B cell (primary cell): Measurements from ENCODE around the gene ASTN1. TPM values are rescaled to one million over a fixed set of nuclear protein-coding genes. Genes with fewer than 3 reads are reported as not detected.

ENCODE experiments used
- ATAC-seq: fragments of 200-7000 bp; cut with Tn5 transposase; one replicate; pipeline ENCODE4 v1.10.0; 2021; ENCODE audit warnings: low read depth, mild to moderate bottlenecking, moderate number of reproducible peaks, moderate library complexity
- CTCF ChIA-PET: fragments of 350-600 bp; sonication (Branson Sonifier 250); formaldehyde crosslinking; loops from one replicate; lab custom pipeline; 2021; ENCODE audit warnings: antibody characterized with exemption, inconsistent platforms; lab: Charles Lee
- POLR2A ChIA-PET: fragments of 350-600 bp; sonication (Branson Sonifier 250); formaldehyde crosslinking; loops from one replicate; lab custom pipeline; 2021; ENCODE audit warnings: antibody characterized with exemption; lab: Charles Lee
- DNase-seq: peaks from one replicate; pipeline ENCODE4 v3.0.0; 2013
- H2AFZ ChIP-seq: 2 replicates; pipeline ENCODE4 v1.6.1; 2012; ENCODE audit warnings: mild to moderate bottlenecking, low read depth, low read length; ENCODE audit not compliant: insufficient read depth, poor library complexity, severe bottlenecking
- H3K27ac ChIP-seq, 2 donors: 1 replicate in 1 of 2; 2 replicates in 1 of 2; pipeline ENCODE4 v1.5.1; 2012 to 2013; ENCODE audit warnings: low read length in 2 of 2, mild to moderate bottlenecking in 2 of 2, moderate library complexity in 1 of 2
- H3K27me3 ChIP-seq, 4 experiments: fragments of 200-600 bp in 1 of 4; sonication (generic) in 1 of 4; replicated peaks in 1 of 4; 1 replicate in 2 of 4; 2 replicates in 2 of 4; pipeline versions ENCODE4 v1.6.1 to v1.7.0; 2013 to 2016; ENCODE audit warnings: low read length in 3 of 4, mild to moderate bottlenecking in 2 of 4, mixed read lengths in 1 of 4, moderate library complexity in 1 of 4; ENCODE audit not compliant: insufficient read depth in 4 of 4, control insufficient read depth in 3 of 4; ENCODE audit errors: control extremely low read depth in 1 of 4
- H3K36me3 ChIP-seq, 2 experiments: replicated peaks in 1 of 2; 1 replicate in 1 of 2; 2 replicates in 1 of 2; pipeline versions ENCODE4 v1.6.1 to v1.7.1; 2013; ENCODE audit warnings: low read length in 1 of 2; ENCODE audit not compliant: insufficient read depth in 2 of 2, control insufficient read depth in 1 of 2; ENCODE audit errors: control extremely low read depth in 1 of 2, extremely low read depth in 1 of 2
- H3K4me1 ChIP-seq, 2 donors: fragments of 200-600 bp in 1 of 2; sonication (generic) in 1 of 2; 1 replicate in 1 of 2; 2 replicates in 1 of 2; pipeline versions ENCODE4 v1.5.1 to v1.6.1; 2013 to 2017; ENCODE audit warnings: low read length in 2 of 2; ENCODE audit not compliant: control insufficient read depth in 2 of 2, insufficient read depth in 2 of 2
- H3K4me2 ChIP-seq: replicated peaks from 2 replicates; pipeline ENCODE3; 2012; ENCODE audit warnings: mild to moderate bottlenecking, low read depth, low read length; ENCODE audit not compliant: poor library complexity, severe bottlenecking
- H3K4me3 ChIP-seq, 5 experiments: fragments of 200-600 bp in 1 of 5; sonication (generic) in 1 of 5; 1 replicate in 3 of 5; 2 replicates in 2 of 5; pipeline versions ENCODE4 v1.5.1 to v1.7.0; 2011 to 2016; ENCODE audit warnings: low read length in 4 of 5, mild to moderate bottlenecking in 4 of 5, low read depth in 2 of 5, control low read depth in 1 of 5, moderate library complexity in 1 of 5; ENCODE audit not compliant: insufficient read depth in 1 of 5; ENCODE audit errors: control extremely low read depth in 1 of 5, extremely low read depth in 1 of 5
- H3K79me2 ChIP-seq: fragments of 200-600 bp; sonication (generic); one replicate; pipeline ENCODE4 v1.6.0; 2016; ENCODE audit warnings: low read length; ENCODE audit not compliant: control insufficient read depth, insufficient read depth
- H3K9ac ChIP-seq: fragments of 200-600 bp; sonication (generic); 2 replicates; pipeline ENCODE4 v1.6.1; 2017; ENCODE audit warnings: mild to moderate bottlenecking, low read length, moderate library complexity
- H3K9me3 ChIP-seq, 3 donors: one replicate each; pipeline versions ENCODE4 v1.6.1 to v1.7.1; 2013; ENCODE audit warnings: low read length in 2 of 3; ENCODE audit not compliant: control insufficient read depth in 2 of 3, insufficient read depth in 1 of 3; ENCODE audit errors: control extremely low read depth in 1 of 3
- H4K20me1 ChIP-seq: 2 replicates; pipeline ENCODE4 v1.6.0; 2012; ENCODE audit warnings: mild to moderate bottlenecking, low read length; ENCODE audit not compliant: insufficient read depth, control insufficient read depth, poor library complexity, severe bottlenecking
- H3K27ac Mint-ChIP-seq: one replicate; pipeline ENCODE4 v1.8.0; 2021; ENCODE audit warnings: mixed read lengths
- H3K27me3 Mint-ChIP-seq: one replicate; pipeline ENCODE4 v1.8.0; 2021; ENCODE audit warnings: mixed read lengths
- H3K4me1 Mint-ChIP-seq: one replicate; pipeline ENCODE4 v1.8.0; 2021; ENCODE audit warnings: mixed read lengths
- H3K4me3 Mint-ChIP-seq: one replicate; pipeline ENCODE4 v1.8.0; 2021; ENCODE audit warnings: mixed read lengths
- H3K9me3 Mint-ChIP-seq: one replicate; pipeline ENCODE4 v1.8.0; 2022; ENCODE audit warnings: mixed read lengths; ENCODE audit not compliant: insufficient read depth
- EZH2 ChIP-seq: IDR thresholded peaks from 2 replicates; pipeline ENCODE4 v1.6.1; 2012; ENCODE audit warnings: borderline replicate concordance, low read depth, mild to moderate bottlenecking, moderate library complexity, low read length; ENCODE audit not compliant: insufficient read depth, poor library complexity, severe bottlenecking
- WGBS: methylation state at CpG from one replicate; pipeline ENCODE4 v1.1.5; 2013; ENCODE audit warnings: missing lambda C conversion rate; ENCODE audit not compliant: insufficient coverage; 5-methylcytosine and 5-hydroxymethylcytosine counted together
- intact Hi-C: fragments of 100-400 bp; cut with micrococcal nuclease; formaldehyde crosslinking; loops from one replicate; pipeline ENCODE4 v1.10.0; 2022
- polyA plus RNA-seq: library from polyadenylated mRNA; depleted of rRNA; stranded (reverse); fragments of >200 nt; gene quantifications from 2 replicates; pipeline ENCODE4 v1.2.3, GENCODE V29; 2012
- total RNA-seq, 2 donors: library from RNA; stranded (reverse); fragments of 120-200 nt in 1 of 2; gene quantifications; 1 replicate in 1 of 2; 2 replicates in 1 of 2; pipeline versions ENCODE4 v1.2.3 to v1.2.4, GENCODE V29; 2013 to 2022
- TF ChIP-seq, protein P1 (sequence below): fragments of 200-600 bp; IDR thresholded peaks from one replicate; pipeline ENCODE4 v1.8.0; 2022; ENCODE audit warnings: antibody characterized with exemption, mild to moderate bottlenecking

ASTN1 gene
- total and polyA plus RNA-seq, 2 donors (not counting 1 experiment from before 2014, with no cell fraction given), result not detected

DNA sequence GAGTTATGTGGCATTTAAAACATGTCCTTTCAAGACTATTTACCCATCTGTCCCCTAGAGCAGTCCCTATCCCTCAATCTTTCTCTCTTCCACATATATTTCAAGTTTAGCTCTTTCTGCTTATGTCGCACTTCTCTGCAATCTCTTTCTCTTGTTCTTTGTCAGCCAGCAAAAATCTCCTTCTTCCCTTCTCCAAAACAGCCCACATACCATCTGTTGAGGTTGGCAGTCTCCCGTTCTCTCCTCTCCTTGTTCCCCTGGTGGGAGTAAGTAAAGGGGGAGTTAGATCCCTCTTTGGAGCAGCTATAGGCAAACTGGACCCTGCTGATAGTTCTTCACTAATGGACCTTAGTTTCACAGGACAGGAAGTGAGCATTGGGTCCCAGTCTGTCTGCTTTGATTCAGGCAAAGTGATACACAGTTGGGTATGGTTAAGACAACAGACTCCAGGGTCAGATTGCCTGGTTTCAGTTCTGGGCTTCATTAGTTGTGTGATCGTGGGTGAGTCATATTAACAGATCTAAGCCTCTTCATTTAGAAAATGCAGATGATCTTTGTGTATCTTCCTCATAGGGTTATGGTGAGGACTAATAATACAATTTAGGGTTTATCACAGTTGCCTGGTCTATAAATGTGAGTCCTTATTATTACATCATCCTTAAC, 25.9 kb upstream of the ASTN1 start:
- CTCF ChIA-PET, result no interaction called here

DNA sequence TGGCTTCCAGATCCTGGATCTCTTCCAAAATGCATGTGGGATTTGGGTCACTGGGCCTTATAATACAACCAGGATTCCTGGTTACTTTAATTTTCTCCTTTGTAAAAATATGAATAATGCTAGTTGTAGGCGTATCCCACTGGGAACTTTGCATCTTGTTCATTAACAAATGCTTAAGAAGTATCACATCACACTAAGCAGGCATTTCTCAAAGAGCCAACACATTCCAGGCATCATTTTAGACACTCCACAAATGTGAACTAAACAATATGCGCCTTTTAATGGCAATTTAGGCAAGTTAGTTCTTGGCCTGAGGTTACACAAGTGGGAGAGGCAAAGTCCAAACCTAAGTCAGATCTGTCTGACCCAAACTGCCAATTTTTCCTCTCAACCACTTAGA, 22.1 kb upstream of the ASTN1 start:
- POLR2A ChIA-PET, result no interaction called here
- H3K27ac Mint-ChIP-seq, result no peak overlapping the region
- ATAC-seq, result no peak
- Histone ChIP-seq H3K4me2 (no peak overlapping the region), H3K27ac (no peak overlapping the region), H3K4me1 (peaks cover 2 to 3% of the 10 kb centered on the region in 2 donors), H3K9me3 (peaks cover 0 to 2% (median 0%) of the 10 kb centered on the region in 3 donors), H3K36me3 (no peaks in the 10 kb centered on the region), H3K9ac (no peak overlapping the region), H2AFZ (no peak overlapping the region), H3K79me2 (no peaks in the 10 kb centered on the region), H3K27me3 (peaks cover 0 to 7% (median 2%) of the 10 kb centered on the region in 4 experiments), H4K20me1 (no peaks in the 10 kb centered on the region), H3K4me3 (no peak overlapping the region)
- TF ChIP-seq, protein P1, sequence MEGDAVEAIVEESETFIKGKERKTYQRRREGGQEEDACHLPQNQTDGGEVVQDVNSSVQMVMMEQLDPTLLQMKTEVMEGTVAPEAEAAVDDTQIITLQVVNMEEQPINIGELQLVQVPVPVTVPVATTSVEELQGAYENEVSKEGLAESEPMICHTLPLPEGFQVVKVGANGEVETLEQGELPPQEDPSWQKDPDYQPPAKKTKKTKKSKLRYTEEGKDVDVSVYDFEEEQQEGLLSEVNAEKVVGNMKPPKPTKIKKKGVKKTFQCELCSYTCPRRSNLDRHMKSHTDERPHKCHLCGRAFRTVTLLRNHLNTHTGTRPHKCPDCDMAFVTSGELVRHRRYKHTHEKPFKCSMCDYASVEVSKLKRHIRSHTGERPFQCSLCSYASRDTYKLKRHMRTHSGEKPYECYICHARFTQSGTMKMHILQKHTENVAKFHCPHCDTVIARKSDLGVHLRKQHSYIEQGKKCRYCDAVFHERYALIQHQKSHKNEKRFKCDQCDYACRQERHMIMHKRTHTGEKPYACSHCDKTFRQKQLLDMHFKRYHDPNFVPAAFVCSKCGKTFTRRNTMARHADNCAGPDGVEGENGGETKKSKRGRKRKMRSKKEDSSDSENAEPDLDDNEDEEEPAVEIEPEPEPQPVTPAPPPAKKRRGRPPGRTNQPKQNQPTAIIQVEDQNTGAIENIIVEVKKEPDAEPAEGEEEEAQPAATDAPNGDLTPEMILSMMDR, result no peak
- TF ChIP-seq EZH2, result no peak
- H3K27me3 Mint-ChIP-seq, result peaks cover 28% of the 10 kb centered on the region
- WGBS, result no CpG with 5 or more reads among the region's 2 CpGs
- no peaks in the 10 kb centered on the region for H3K9me3 Mint-ChIP-seq
- CTCF ChIA-PET, result no interaction called here
- no peak overlapping the region for H3K4me3 Mint-ChIP-seq
- H3K4me1 Mint-ChIP-seq, result peaks cover 9% of the 10 kb centered on the region
- intact Hi-C loops, result no loop called here
- no peak for DNase-seq

More for the DNA sequence above, 25.9 kb upstream of the ASTN1 start:
- Mint-ChIP-seq H3K4me1 (no peaks in the 10 kb centered on the region), H3K9me3 (no peaks in the 10 kb centered on the region), H3K4me3 (no peak overlapping the region), H3K27me3 (peaks cover 20% of the 10 kb centered on the region), H3K27ac (no peak overlapping the region)
- Histone ChIP-seq H3K36me3 (no peaks in the 10 kb centered on the region), H3K4me3 (no peak overlapping the region), H3K4me2 (no peak overlapping the region), H3K9me3 (peaks cover 0 to under 1% (median 0%) of the 10 kb centered on the region in 3 donors), H3K27me3 (no peaks in the 10 kb centered on the region), H2AFZ (no peak overlapping the region), H3K4me1 (no peaks in the 10 kb centered on the region), H3K79me2 (no peaks in the 10 kb centered on the region), H3K27ac (no peak overlapping the region), H3K9ac (no peak overlapping the region), H4K20me1 (no peaks in the 10 kb centered on the region)
- TF ChIP-seq, protein P1, result no peak
- no peak for TF ChIP-seq EZH2
- intact Hi-C loops, result no loop called here
- DNase-seq (no peak), ATAC-seq (no peak)
- WGBS, result 71% methylated on average over 1 of the region's 3 CpGs
- POLR2A ChIA-PET, result no interaction called here
